Body of pancreas (tissue), 4 donors: ENCODE measurements around the gene GH2. TPM values are rescaled to one million over a fixed set of nuclear protein-coding genes. Genes with fewer than 3 reads are reported as not detected.
"Not testable (repeated sequence)": the region's sequence is repeated elsewhere in the genome, so short reads cannot be mapped to it uniquely, and the experiment has no call there.

Experiments used
- ATAC-seq: fragments of 150-250 bp; one replicate; pipeline ENCODE4 v1.9.1; 2016
- DNase-seq, 4 donors: peaks; one replicate each; pipeline ENCODE4 v3.0.0-alpha.2; 2019
- H3K27ac ChIP-seq, 4 donors: fragments of 200-600 bp; sonication (generic); 1 replicate in 3 of 4; 2 replicates in 1 of 4; pipeline versions ENCODE4 v1.5.1 to v1.6.1; 2016 to 2019; ENCODE audit warnings: mild to moderate bottlenecking in 1 of 4, mixed read lengths in 1 of 4, moderate library complexity in 1 of 4
- H3K27me3 ChIP-seq, 2 donors: fragments of 200-600 bp; sonication (generic); one replicate each; pipeline ENCODE4 v1.6.0; 2016; ENCODE audit warnings: mild to moderate bottlenecking in 1 of 2
- H3K36me3 ChIP-seq, 2 donors: fragments of 200-600 bp; sonication (generic); replicated peaks in 1 of 2; 2 replicates each; pipeline ENCODE4 v1.5.1; 2016; ENCODE audit warnings: low read depth in 2 of 2; ENCODE audit not compliant: insufficient read depth in 1 of 2
- H3K4me1 ChIP-seq: fragments of 200-600 bp; sonication (generic); one replicate; pipeline ENCODE4 v1.6.0; 2016
- H3K4me3 ChIP-seq, 2 donors: fragments of 200-600 bp; sonication (generic); 1 replicate in 1 of 2; 2 replicates in 1 of 2; pipeline ENCODE4 v1.5.1; 2016 to 2019
- H3K9me3 ChIP-seq, 3 donors: fragments of 200-600 bp; sonication (generic); 1 replicate in 2 of 3; 2 replicates in 1 of 3; pipeline ENCODE4 v1.5.1; 2016
- CTCF ChIP-seq, 7 experiments: fragments of 450-650 bp in 4 of 7; fragments of 200-600 bp in 3 of 7; sonication (generic) in 3 of 7; IDR thresholded peaks; one replicate each; pipeline ENCODE4 v1.5.1; 2016 to 2019; ENCODE audit warnings: antibody characterized with exemption in 7 of 7
- POLR2A ChIP-seq, 3 donors: fragments of 450-650 bp; IDR thresholded peaks; one replicate each; pipeline ENCODE4 v1.6.1; 2016; ENCODE audit warnings: antibody characterized with exemption in 3 of 3, mild to moderate bottlenecking in 2 of 3
- WGBS, 2 donors: methylation state at CpG; one replicate each; pipeline ENCODE4 v1.1.5; 2017; 5-methylcytosine and 5-hydroxymethylcytosine counted together
- intact Hi-C: fragments of 100-400 bp; cut with DNase I; formaldehyde crosslinking; loops from one replicate; pipeline ENCODE4 v1.15.1; 2023
- total RNA-seq, 2 donors: library from RNA; depleted of rRNA; stranded (reverse); fragments of >200 nt; gene quantifications; one replicate each; pipeline ENCODE4 v1.1.0, GENCODE V29; 2016

Gene GH2
- total RNA-seq, 2 donors from 2014 or later = not detected

GRCh38 chr17:63874061-63874626 lies 7.6 kb downstream of the GH2 start:
- H3K27me3 ChIP-seq, intact Hi-C loops, H3K36me3 ChIP-seq, H3K27ac ChIP-seq, H3K4me3 ChIP-seq, H3K9me3 ChIP-seq, H3K4me1 ChIP-seq, DNase-seq, ATAC-seq: not testable (repeated sequence)
- 74 to 97% methylated on average over 3 to 5 of the region's 8 CpGs for WGBS, 2 donors

GRCh38 chr17:63873577-63873976 lies 8.2 kb downstream of the GH2 start, which contains the start of gene CSH2:
Gene CSH2, minus strand, starts transcription at chr17:63873677. Its CDS starts 63 bp downstream, at chr17:63873614.
- H3K36me3 ChIP-seq, H3K9me3 ChIP-seq, H3K27ac ChIP-seq, ATAC-seq, H3K4me1 ChIP-seq, H3K4me3 ChIP-seq, DNase-seq, intact Hi-C loops, H3K27me3 ChIP-seq: not testable (repeated sequence)
- WGBS, 2 donors = 73 to 82% methylated on average over 2 of the region's 7 CpGs

- intact Hi-C loops = not testable (repeated sequence)
These were observed 9.9 kb downstream of the GH2 start for GRCh38 chr17:63871646-63872365.

GRCh38 chr17:63870292-63870665 lies 11.5 kb downstream of the GH2 start:
- DNase-seq, H3K4me1 ChIP-seq, H3K9me3 ChIP-seq, ATAC-seq, H3K27ac ChIP-seq, H3K27me3 ChIP-seq, H3K36me3 ChIP-seq, intact Hi-C loops, H3K4me3 ChIP-seq: not testable (repeated sequence)
- 65 to 69% methylated on average over 4 of the region's 4 CpGs for WGBS, 2 donors

More at GRCh38 chr17:63871646-63872365, 9.9 kb downstream of the GH2 start:
- not testable (repeated sequence) for H3K4me1 ChIP-seq, H3K27ac ChIP-seq, H3K9me3 ChIP-seq, DNase-seq, H3K27me3 ChIP-seq, ATAC-seq, H3K36me3 ChIP-seq, H3K4me3 ChIP-seq
- 89 to 93% methylated on average over 13 to 14 of the region's 15 CpGs for WGBS, 2 donors

- DNase-seq, ATAC-seq, H3K4me1 ChIP-seq, H3K27me3 ChIP-seq, H3K9me3 ChIP-seq, H3K36me3 ChIP-seq, intact Hi-C loops, H3K27ac ChIP-seq, H3K4me3 ChIP-seq: not testable (repeated sequence)
- WGBS, 2 donors = 47 to 48% methylated on average over 9 of the region's 9 CpGs
These were observed 12.1 kb downstream of the GH2 start for GRCh38 chr17:63869491-63870291.

- H3K36me3 ChIP-seq, ATAC-seq, intact Hi-C loops, H3K4me3 ChIP-seq, H3K27me3 ChIP-seq, H3K27ac ChIP-seq, H3K9me3 ChIP-seq, DNase-seq, H3K4me1 ChIP-seq: not testable (repeated sequence)
- 54 to 72% methylated on average over 4 of the region's 7 CpGs for WGBS, 2 donors
These were observed 15.1 kb downstream of the GH2 start for GRCh38 chr17:63866625-63867024.

- no peak for TF ChIP-seq CTCF (IDR thresholded peaks at IDR 0.05)
- no peak for TF ChIP-seq POLR2A (IDR thresholded peaks at IDR 0.05)
- no peak for ATAC-seq
- whole genome bisulfite sequencing, 2 donors = 53 to 81% methylated on average over 3 of the region's 3 CpGs
- Histone ChIP-seq H3K27ac (no peak overlapping the region), H3K4me3 (no peak overlapping the region), H3K27me3 (no peaks in the 10 kb centered on the region), H3K9me3 (no peaks in the 10 kb centered on the region), H3K36me3 (no peaks in the 10 kb centered on the region), H3K4me1 (no peaks in the 10 kb centered on the region)
- DNase-seq = no peak
- intact Hi-C loops = no loop called here
These were observed 22.5 kb downstream of the GH2 start for GRCh38 chr17:63859257-63859656.

GRCh38 chr17:63856425-63856824 lies 25.3 kb downstream of the GH2 start:
- H3K36me3 ChIP-seq, H3K4me3 ChIP-seq, H3K27me3 ChIP-seq, H3K27ac ChIP-seq, DNase-seq, intact Hi-C loops, H3K9me3 ChIP-seq, ATAC-seq, H3K4me1 ChIP-seq: not testable (repeated sequence)
- WGBS, 2 donors = 76 to 85% methylated on average over 8 of the region's 8 CpGs
